K562 (cell line): Measurements from ENCODE around the gene RPAIN. TPM values are rescaled to one million over a fixed set of nuclear protein-coding genes. Genes with fewer than 3 reads are reported as not detected.

Experiments
- ARID4B ChIP-seq: sonication (generic); formaldehyde crosslinking; IDR thresholded peaks from 2 replicates; pipeline ENCODE4 v1.8.0; 2022; ENCODE audit warnings: mild to moderate bottlenecking, missing genetic modification reagents
- BHLHE40 ChIP-seq: IDR thresholded peaks from 2 replicates; pipeline ENCODE4 v1.6.1; 2011; ENCODE audit warnings: low read length, improper control_type of control experiment
- CBFB ChIP-seq: sonication (generic); formaldehyde crosslinking; IDR thresholded peaks from 2 replicates; pipeline ENCODE4 v1.4.0; 2020; ENCODE audit warnings: mild to moderate bottlenecking, missing genetic modification reagents
- DEAF1 ChIP-seq: fragments of 450-650 bp; formaldehyde crosslinking; IDR thresholded peaks from 2 replicates; pipeline ENCODE4 v1.4.0; 2020; ENCODE audit warnings: mild to moderate bottlenecking, moderate library complexity
- ERF ChIP-seq: fragments of 450-650 bp; formaldehyde crosslinking; IDR thresholded peaks from 2 replicates; pipeline ENCODE4 v1.4.0; 2020; ENCODE audit warnings: mild to moderate bottlenecking, mixed read lengths
- ESRRB ChIP-seq: fragments of 250-450 bp; sonication (Bioruptor Pico); IDR thresholded peaks from 2 replicates; pipeline ENCODE4 v1.5.0; 2020; ENCODE audit warnings: mild to moderate bottlenecking, moderate library complexity, borderline replicate concordance
- ETV1 ChIP-seq: fragments of 450-650 bp; conservative IDR thresholded peaks from 2 replicates; pipeline ENCODE4 v1.6.1; 2016; ENCODE audit warnings: missing genetic modification characterization, control low read depth, low read depth, missing compliant biosample characterization
- HMGN3 ChIP-seq: IDR thresholded peaks from 2 replicates; pipeline ENCODE4 v1.6.1; 2011; ENCODE audit warnings: borderline replicate concordance, low read depth, mild to moderate bottlenecking, mixed read lengths, low read length; ENCODE audit not compliant: insufficient read length; ENCODE audit errors: extremely low read depth
- JUND ChIP-seq, 2 experiments: IDR thresholded peaks; 2 replicates in 1 of 2; 3 replicates in 1 of 2; pipeline ENCODE4 v1.6.1; 2011; ENCODE audit warnings: borderline replicate concordance in 2 of 2, low read depth in 2 of 2, low read length in 2 of 2, improper control_type of control experiment in 1 of 2, missing biosample characterization in 1 of 2, missing genetic modification characterization in 1 of 2, missing genetic modification reagents in 1 of 2
- KAT7 ChIP-seq: sonication (generic); formaldehyde crosslinking; IDR thresholded peaks from 2 replicates; pipeline ENCODE4 v1.8.0; 2022; ENCODE audit warnings: missing genetic modification reagents, mild to moderate bottlenecking, borderline replicate concordance
- KAT8 ChIP-seq: fragments of 450-650 bp; IDR thresholded peaks from 2 replicates; pipeline ENCODE4 v1.6.1; 2016; ENCODE audit warnings: low read depth, mild to moderate bottlenecking
- KLF16 ChIP-seq: IDR thresholded peaks from 2 replicates; pipeline ENCODE4 v1.6.1; 2016; ENCODE audit warnings: antibody characterized with exemption
- LCOR ChIP-seq: sonication (generic); formaldehyde crosslinking; IDR thresholded peaks from 2 replicates; pipeline ENCODE4 v1.8.0; 2022; ENCODE audit warnings: mild to moderate bottlenecking, missing genetic modification reagents
- MAZ ChIP-seq, 2 experiments: fragments of 450-650 bp in 1 of 2; sonication (generic) in 1 of 2; formaldehyde crosslinking; IDR thresholded peaks in 1 of 2; conservative IDR thresholded peaks in 1 of 2; 2 replicates each; pipeline versions ENCODE4 v1.4.0 to v1.5.0; 2020; ENCODE audit warnings: mild to moderate bottlenecking in 1 of 2, missing genetic modification reagents in 1 of 2
- MEIS2 ChIP-seq: fragments of 450-650 bp; IDR thresholded peaks from 2 replicates; pipeline ENCODE4 v1.6.1; 2014; ENCODE audit warnings: mild to moderate bottlenecking; ENCODE audit not compliant: partially characterized antibody
- RAD21 ChIP-seq, 2 experiments: fragments of 250-450 bp in 1 of 2; fragments of 450-650 bp in 1 of 2; sonication (Bioruptor Pico) in 1 of 2; formaldehyde crosslinking in 1 of 2; IDR thresholded peaks in 1 of 2; conservative IDR thresholded peaks in 1 of 2; 2 replicates each; pipeline versions ENCODE4 v1.4.0 to v1.8.0; 2020 to 2022; ENCODE audit warnings: mild to moderate bottlenecking in 2 of 2, moderate library complexity in 1 of 2
- RB1 ChIP-seq: fragments of 450-650 bp; IDR thresholded peaks from 2 replicates; pipeline ENCODE4 v1.6.1; 2017; ENCODE audit warnings: low read depth, mild to moderate bottlenecking
- RBM15 ChIP-seq: fragments of 200-400 bp; formaldehyde crosslinking; IDR thresholded peaks from 2 replicates; pipeline ENCODE4 v1.6.1; 2018; ENCODE audit warnings: mild to moderate bottlenecking, low read length, moderate library complexity; ENCODE audit not compliant: insufficient read depth
- SIN3A ChIP-seq, 2 experiments: fragments of 150-350 bp in 1 of 2; IDR thresholded peaks; 2 replicates each; pipeline ENCODE4 v1.6.1; 2011 to 2016; ENCODE audit warnings: borderline replicate concordance in 2 of 2, low read depth in 2 of 2, low read length in 2 of 2, mild to moderate bottlenecking in 2 of 2, moderate library complexity in 2 of 2; ENCODE audit not compliant: control insufficient read depth in 1 of 2
- SMAD3 ChIP-seq: fragments of 450-650 bp; formaldehyde crosslinking; conservative IDR thresholded peaks from 2 replicates; pipeline ENCODE4 v1.4.0; 2020; ENCODE audit warnings: mild to moderate bottlenecking
- TBP ChIP-seq: optimal IDR thresholded peaks from 2 replicates; pipeline ENCODE3; 2011; ENCODE audit warnings: low read depth, low read length, improper control_type of control experiment
- polyA plus RNA-seq, 8 experiments: library from polyadenylated mRNA; depleted of rRNA in 4 of 8; stranded (reverse) in 5 of 8; unstranded in 3 of 8; fragments of >200 nt; fragmentation: Nextera tagmentation in 2 of 8; fragmentation: Illumina TruSeq in 1 of 8; extraction: Ambion mirVana in 2 of 8; extraction: Trizol in 1 of 8; gene quantifications; 2 replicates each; pipeline versions ENCODE4 v1.2.1 to v1.2.3, GENCODE V29; 2011 to 2014; ENCODE audit warnings: inconsistent platforms in 1 of 8, missing spikeins in 1 of 8
- total RNA-seq, 7 experiments: library from RNA; depleted of rRNA in 6 of 7; stranded (reverse); fragments of >200 nt in 6 of 7; fragmentation: Illumina TruSeq in 2 of 7; extraction: Trizol in 2 of 7; gene quantifications; 2 replicates each; pipeline versions ENCODE4 v1.2.1 to v1.2.3, GENCODE V29; 2011 to 2021; ENCODE audit warnings: low replicate concordance in 1 of 7

Gene RPAIN
- total and polyA plus RNA-seq, 9 of the 15 experiments (the other 6 are each of a cell fraction or from before 2014, with no cell fraction given), result 27.3 to 63.7 (median 38.5) TPM

- TF ChIP-seq ARID4B (CRISPR knock-in tag) (peak; percentile 87), CBFB (CRISPR knock-in tag) (no peak; the same call in 1 of the 2 replicates), BHLHE40 (peak; percentile 61; the same call in 1 of the 2 replicates), KAT7 (CRISPR knock-in tag) (peak; percentile 71; the same call in 1 of the 2 replicates), TBP (peak; percentile 49), SIN3A (IDR thresholded peaks at IDR 0.05; ENCODE audit: borderline replicate concordance in 2 of 2, control insufficient read depth in 1 of 2, low read depth in 2 of 2, low read length in 2 of 2) (peak; percentile 83 to 88; a peak in 2 of 4 replicates), MEIS2 (peak; percentile 61), KAT8 (no peak), LCOR (CRISPR knock-in tag) (0 out of 2 replicates have a peak, but pooled peaks have one; percentile 75), KLF16 (peak; percentile 50; the same call in 1 of the 2 replicates), RBM15 (no peak), MAZ (CRISPR knock-in tag; conservative IDR thresholded peaks at IDR 0.05 in 1 of 2, IDR thresholded peaks at IDR 0.05 in 1 of 2) (peak; percentile 67 to 85), ETV1 (tag) (peak; percentile 82), RB1 (peak; percentile 73), ESRRB (CRISPR knock-in tag) (no peak), SMAD3 (CRISPR knock-in tag) (no peak), JUND (IDR thresholded peaks at IDR 0.05; ENCODE audit: borderline replicate concordance, low read depth, low read length) (0 out of 2 replicates have a peak, but pooled peaks have one; percentile 34), JUND (tag; IDR thresholded peaks at IDR 0.05; ENCODE audit: borderline replicate concordance, low read depth, low read length) (no peak), ERF (0 out of 2 replicates have a peak, but pooled peaks have one; percentile 21), HMGN3 (peak; percentile 69), RAD21 (CRISPR knock-in tag; conservative IDR thresholded peaks at IDR 0.05 in 1 of 2, IDR thresholded peaks at IDR 0.05 in 1 of 2) (peak; percentile 54 to 77), DEAF1 (CRISPR knock-in tag) (peak; percentile 47; the same call in 1 of the 2 replicates)
These were observed 18.9 kb downstream of the RPAIN start, which contains the start of gene C1QBP (continued) for GRCh38 chr17:5438716-5439445.
